ENCODE measurements around the gene TAF15.

DNA sequence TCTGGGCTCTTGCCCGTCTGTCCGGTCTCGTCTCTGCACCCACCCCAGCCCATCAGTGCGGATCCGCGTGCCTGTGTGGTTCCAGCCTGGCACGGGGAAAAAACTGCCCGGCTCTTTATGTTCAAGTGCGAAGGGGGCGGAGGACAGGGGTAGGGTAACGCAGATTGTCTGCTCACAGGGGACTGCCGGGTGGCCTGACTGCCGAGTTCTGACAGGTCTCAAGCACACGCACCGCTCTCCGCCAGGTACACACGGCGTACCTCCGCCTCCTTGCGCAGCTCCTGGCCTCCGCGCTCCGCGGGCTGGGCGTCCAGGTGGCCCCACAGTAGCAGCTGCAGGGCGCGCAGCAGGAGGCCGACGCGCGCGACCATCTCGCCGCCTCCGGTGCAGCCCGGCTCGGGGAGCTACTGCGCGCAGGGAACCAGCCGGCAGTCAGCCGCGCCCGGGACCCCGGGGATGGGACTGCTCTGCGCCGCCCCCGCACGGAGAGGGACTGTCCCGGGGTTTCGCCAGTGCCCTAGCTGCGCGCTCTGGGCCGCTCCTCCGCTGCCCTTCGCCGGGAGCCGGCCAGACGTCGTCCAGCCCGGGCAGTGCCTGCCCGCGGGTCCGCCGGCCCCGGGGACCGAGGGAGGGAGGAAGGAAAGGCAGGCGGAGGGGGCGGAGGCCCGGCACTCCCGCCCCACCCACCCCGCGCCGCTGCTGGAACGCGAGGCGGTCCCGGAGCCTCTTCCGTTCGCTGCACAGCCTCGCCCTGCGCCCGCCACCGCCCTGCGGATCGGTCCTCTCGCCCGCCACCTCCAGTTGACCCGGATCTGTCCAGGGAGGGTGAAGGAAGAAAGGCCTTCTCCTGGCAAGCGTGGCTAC lies 14.0 kb upstream of the TAF15 start, which contains the start of gene MMP28:
- TF ChIP-seq, protein P1, sequence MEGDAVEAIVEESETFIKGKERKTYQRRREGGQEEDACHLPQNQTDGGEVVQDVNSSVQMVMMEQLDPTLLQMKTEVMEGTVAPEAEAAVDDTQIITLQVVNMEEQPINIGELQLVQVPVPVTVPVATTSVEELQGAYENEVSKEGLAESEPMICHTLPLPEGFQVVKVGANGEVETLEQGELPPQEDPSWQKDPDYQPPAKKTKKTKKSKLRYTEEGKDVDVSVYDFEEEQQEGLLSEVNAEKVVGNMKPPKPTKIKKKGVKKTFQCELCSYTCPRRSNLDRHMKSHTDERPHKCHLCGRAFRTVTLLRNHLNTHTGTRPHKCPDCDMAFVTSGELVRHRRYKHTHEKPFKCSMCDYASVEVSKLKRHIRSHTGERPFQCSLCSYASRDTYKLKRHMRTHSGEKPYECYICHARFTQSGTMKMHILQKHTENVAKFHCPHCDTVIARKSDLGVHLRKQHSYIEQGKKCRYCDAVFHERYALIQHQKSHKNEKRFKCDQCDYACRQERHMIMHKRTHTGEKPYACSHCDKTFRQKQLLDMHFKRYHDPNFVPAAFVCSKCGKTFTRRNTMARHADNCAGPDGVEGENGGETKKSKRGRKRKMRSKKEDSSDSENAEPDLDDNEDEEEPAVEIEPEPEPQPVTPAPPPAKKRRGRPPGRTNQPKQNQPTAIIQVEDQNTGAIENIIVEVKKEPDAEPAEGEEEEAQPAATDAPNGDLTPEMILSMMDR (IDR thresholded peaks at IDR 0.05): no peak
- peak; percentile 43 to 53 for TF ChIP-seq POLR2A (IDR thresholded peaks at IDR 0.05)

Data from tibial nerve (tissue), 3 donors.